GM19452 (cell line): ENCODE results near the gene CSNK2A1.

ENCODE experiments used
- ATAC-seq: cut with Tn5 transposase; IDR thresholded peaks from one replicate; pipeline ENCODE4 v1.9.1; 2021; ENCODE audit not compliant: unreplicated experiment

CSNK2A1 gene

DNA sequence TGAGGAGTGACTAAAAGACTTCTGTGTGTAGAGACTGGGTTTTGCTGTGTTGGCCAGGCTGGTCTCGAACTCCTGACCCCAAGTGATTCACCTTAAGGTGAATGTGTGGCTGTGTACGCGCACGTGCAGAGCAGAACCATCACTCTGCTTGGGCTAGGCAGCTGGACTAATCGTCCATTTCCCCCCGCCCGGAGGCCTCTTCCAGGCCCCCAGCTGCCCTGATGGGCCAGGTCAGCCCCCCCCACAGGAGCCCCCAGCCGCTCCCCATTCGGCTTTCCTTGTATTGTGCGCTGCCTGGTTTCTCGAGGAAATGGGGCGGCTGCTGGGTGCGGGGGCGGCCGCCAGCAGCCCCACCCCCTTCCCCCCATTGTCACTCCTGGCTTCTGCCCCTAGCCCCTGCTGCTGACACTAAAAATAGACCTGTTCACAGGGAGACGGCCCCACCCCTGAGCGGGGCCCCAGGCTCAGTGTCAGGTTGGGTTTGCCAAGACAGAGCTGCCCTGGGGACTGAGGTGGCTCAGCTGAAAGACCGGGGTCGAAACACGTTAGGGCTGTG lies 24.6 kb upstream of the CSNK2A1 start:
- no peak for ATAC-seq

GRCh38 chr20:564192-564591 lies 20.6 kb upstream of the CSNK2A1 start:
- no peak for ATAC-seq

DNA sequence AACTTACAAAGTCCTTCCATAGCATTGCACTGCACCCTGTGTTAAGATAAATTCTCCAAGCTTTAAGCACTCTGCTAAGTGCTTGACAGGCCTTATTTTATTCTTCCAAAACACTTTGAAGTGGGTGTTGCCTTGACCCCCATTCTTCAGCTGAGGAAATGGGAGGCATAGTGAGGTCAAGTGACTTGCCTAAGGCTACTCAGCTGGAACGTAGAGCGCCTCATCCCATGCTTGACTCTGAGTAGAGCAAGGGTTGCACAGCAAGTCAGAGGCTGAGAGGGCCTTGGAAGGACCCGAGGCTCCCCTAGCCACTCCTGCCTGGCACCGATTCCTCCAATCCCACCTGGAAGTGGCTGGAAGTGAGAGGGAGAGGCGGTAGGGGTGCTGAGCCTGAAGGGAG lies 19.6 kb upstream of the CSNK2A1 start:
- no peak for ATAC-seq

GRCh38 chr20:562232-562897 lies 18.8 kb upstream of the CSNK2A1 start:
- no peak for ATAC-seq

GRCh38 chr20:561437-562231 lies 18.0 kb upstream of the CSNK2A1 start:
- ATAC-seq: no peak

DNA sequence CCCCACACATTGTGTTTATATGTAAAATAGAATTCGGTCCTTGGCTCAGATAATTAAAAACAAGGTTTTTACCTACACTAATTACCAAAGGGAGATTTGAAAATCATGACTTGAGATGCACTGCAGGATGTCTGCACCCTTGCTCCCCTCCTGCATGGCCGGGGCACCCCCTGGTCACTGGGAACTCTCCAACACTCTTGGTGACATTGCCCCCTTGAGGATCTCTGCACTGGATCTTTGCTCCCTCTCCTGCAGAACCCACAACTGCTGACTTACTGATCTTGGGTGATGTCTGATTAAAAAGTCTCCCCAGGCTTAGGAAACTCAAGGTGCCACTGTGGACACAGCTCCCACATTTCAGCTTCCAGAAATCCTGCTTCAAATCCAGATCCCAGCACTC lies 17.1 kb upstream of the CSNK2A1 start:
- no peak for ATAC-seq

DNA sequence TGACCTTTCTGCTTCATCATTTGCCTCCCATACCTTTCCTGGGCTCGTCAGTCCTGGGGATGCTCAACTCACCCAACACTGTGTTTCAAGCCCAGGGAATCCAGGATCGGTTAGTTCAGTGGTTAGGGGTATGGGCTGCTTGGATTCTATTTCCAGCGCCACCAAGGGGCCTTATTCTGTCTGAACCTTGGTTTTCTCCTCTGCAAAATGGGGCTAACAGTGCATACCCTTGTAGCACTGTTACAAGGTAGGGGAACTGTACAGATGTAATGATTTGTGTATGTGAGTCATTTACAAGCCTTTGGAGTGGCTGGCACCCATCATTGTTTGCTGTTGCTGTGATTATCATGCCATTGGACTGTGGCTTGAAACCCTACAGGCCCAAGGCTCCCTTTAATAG lies 14.5 kb upstream of the CSNK2A1 start:
- no peak for ATAC-seq

DNA sequence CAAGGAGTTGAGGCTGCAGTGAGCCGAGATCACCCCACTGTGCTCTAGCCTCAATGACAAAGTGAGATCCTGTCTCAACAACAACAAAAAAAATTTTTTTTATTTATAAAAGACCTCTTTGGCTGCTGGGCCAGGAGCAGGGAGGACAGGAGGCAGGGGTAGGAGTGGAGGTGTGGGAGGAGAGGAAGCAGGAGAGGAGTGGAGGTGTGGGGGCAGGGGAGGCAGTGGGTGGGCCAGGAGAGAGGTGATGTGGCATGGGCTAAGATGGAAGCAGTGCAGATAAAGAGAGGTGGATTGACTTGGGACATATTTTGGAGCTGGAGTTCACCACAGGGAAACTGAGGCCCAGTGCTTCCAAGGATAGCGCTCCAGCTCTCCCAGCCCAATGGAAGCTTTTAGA lies 13.4 kb upstream of the CSNK2A1 start:
- no peak for ATAC-seq

DNA sequence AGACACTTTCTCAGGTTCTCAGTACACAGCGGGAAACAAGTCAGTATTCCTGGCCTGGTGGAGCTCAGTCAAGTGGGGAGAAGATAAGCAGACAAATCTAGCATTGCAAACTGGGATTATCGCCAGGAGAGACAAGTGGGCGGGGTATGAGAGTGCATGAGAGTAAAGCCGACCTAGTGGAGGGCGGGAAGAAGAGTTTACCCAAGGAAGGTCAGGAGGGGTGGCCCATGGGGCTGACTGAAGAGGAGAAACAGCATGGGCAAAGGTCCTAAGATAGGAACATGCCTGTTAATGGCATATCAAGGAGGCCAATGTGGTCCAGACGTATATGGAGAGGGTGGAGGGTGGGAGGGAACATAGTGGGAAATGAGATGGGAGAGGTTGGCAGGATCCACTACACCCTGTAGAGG lies 12.4 kb upstream of the CSNK2A1 start:
- ATAC-seq: no peak

DNA sequence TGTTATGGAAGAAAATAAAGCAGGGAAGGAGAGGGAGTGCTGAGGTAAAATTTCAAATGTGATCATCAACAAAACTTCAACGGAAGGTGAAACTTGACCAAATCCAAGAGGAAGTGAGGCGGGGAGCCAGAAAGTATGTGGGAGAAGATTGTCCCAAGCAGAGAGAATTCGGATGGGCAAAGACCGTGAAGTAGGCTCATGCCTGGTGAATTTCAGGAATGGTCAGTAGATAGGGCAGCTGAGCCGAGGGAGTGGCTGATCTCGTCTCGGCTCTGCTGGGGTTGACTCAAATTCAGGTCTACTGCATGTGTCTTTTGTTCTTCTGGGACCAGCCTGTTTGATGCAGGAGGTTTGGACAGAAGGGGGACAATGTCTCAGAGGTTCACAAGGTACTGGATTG lies 7.0 kb upstream of the CSNK2A1 start:
- no peak for ATAC-seq

- no peak for ATAC-seq
Measured at GRCh38 chr20:549722-550496, 6.3 kb upstream of the CSNK2A1 start.

DNA sequence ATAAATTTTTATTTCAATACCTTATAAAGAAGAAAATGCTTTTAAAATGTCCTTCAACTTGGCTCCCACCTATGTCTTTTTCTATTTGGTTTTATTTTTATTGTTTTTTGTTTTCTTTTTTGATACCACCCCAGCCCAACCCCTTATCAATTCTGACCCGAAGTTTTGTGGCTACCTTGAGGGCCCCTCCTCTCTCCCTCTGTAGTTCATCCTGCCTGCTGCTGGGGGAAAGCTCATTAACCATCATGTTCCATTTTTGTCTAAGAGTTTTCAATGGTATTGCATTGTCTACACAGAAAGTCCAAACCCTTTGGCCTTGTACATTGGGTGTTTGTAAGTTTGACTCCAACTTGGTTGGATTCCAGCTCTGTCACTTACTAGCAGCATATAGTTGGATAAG lies 5.3 kb upstream of the CSNK2A1 start:
- no peak for ATAC-seq

- ATAC-seq: no peak
Measured at GRCh38 chr20:547394-547793, 3.8 kb upstream of the CSNK2A1 start.

GRCh38 chr20:546353-546752 lies 2.8 kb upstream of the CSNK2A1 start:
- no peak for ATAC-seq

DNA sequence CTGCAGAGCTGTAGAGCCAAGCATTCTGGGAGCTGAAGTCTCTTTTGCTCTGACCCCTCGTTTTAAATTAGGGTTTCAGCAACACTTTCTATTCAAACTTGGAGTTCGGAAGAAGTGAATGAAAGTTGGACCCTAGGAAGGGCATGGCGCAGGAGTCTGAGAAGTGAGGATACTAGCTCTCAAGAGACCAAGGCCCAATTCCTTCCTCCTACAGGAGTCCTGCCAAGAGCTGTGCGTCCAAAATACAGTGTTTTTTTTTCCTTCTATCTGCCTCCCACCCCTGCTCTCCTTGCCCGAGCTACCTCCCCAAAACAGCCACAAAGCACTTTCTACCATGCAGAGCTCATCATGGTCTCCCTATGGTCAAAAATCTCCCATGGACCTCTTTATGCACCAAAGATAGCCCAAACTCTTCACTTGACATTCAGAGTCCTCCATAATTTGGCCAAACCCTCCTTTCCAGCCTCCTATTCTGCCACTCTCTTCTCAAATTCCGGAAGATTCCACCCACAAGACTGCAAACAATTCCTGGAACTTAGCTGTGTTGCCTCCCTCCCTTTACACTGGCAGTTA lies 649 bp upstream of the CSNK2A1 start:
- no peak for ATAC-seq

DNA sequence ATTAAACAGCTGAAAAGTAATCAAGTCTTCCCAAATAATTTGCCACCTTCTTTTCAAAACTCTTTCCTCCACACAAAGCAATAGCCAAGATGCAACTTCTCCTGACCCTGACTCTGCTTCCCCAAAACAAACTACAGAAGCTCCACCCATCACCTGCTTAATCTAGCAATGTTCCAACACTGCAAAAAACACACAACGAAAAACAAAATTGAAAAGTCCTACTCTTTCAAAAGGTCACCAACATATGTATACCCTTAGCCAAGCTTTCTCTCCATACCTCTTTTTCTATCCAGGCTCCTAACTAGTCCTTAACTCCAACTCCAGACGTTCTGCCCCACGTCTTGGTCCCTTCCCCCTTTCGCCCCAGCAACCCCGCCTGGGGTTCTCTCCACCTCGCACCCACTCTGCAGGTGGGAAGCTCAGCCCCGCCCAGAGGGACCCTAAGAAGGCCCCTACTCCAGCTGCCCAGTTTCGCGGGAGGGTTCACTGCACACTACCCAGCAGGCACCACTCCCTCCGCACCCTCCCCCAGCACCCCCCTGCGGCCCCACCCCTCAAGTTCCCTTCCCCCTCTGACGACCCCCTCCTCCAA lies 717 bp downstream of the CSNK2A1 start:
- no peak for ATAC-seq

DNA sequence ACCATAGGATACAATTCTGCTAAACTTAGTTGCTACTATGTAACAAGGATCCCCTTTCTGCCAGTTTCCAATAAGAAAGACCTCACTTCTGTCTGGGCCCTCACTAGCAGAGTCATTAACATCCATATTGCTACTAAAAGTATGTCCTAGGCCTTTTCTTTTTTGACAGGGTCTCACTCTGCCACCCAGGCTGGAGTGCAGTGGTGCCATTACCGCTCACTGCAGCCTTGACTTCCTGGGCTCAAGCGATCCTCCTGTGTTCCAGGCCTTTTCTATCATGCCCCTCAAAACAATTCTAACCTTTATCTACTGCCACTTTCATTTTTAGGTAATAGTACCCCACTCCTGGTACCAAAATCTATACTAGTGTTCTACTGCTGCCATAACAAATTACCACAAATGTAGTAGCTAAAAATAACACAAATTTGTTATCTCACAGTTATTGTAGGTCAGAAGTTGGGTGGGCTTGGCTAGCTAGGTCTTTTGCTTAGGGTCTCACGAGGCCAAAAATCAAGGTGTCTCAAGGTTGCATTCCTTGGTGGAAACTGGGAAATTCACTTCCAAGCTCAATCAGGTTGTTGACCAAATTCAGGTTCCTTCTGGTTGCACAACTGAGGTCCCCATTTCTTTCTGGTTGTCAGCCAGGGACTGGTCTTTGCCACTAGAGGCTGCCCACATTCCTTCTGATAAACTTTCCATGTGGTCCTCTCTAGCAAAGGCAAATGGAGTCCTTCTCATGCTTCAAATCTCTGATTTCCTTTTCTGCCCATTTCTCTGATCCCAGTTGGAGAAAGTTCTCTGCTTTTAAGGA lies 3.0 kb downstream of the CSNK2A1 start:
- ATAC-seq: no peak

DNA sequence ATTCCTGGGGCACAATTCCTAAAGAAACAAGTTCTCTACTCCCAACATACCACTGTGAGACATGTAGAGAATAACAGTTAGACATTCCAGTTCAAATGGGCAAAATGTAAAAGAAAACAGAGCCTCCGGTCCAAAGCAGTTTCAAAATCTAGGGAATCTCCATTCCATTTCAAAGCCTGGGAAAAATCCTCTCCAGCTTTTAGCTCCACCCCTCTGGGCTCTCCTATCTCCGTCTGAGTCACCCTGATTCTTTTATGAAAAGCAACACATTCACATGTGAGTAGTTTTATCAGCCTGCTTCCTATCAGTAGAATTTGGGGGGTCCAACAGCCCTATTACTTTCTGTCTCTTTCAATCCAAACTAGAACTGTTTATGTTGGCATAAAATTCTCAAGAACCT lies 3.7 kb downstream of the CSNK2A1 start:
- ATAC-seq: no peak

DNA sequence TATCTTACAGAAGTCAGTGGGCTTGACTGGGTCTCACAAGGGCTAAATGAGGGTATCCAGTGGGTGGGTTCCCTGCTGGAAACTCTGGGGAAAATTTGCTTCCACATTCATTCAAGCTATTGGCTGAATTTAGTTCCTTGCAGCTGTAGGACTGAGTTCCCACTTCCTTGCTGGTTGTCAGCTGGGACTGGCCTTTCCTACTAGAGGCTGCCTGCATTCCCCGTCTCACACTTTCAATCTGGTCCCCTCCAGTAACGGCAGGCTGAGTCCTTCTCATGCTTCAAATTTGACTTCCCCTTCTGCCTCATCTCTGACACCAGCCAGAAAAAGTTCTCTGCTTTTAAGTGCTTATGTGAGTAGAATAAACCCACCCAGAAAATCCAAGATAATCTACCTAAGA lies 4.4 kb downstream of the CSNK2A1 start:
- ATAC-seq: no peak

- no peak for ATAC-seq
Measured at GRCh38 chr20:537983-538382, 5.6 kb downstream of the CSNK2A1 start.
